Superior temporal gyrus (tissue), 1 donor: ENCODE data around the gene GCSAM.
"Not testable (repeated sequence)": the region's sequence is repeated elsewhere in the genome, so short reads cannot be mapped to it uniquely, and the experiment has no call there.

ENCODE experiments used
- DNase-seq: peaks from one replicate; pipeline ENCODE4 v3.0.0-alpha.2; 2016; ENCODE audit errors: extremely low spot score

GCSAM gene

DNA sequence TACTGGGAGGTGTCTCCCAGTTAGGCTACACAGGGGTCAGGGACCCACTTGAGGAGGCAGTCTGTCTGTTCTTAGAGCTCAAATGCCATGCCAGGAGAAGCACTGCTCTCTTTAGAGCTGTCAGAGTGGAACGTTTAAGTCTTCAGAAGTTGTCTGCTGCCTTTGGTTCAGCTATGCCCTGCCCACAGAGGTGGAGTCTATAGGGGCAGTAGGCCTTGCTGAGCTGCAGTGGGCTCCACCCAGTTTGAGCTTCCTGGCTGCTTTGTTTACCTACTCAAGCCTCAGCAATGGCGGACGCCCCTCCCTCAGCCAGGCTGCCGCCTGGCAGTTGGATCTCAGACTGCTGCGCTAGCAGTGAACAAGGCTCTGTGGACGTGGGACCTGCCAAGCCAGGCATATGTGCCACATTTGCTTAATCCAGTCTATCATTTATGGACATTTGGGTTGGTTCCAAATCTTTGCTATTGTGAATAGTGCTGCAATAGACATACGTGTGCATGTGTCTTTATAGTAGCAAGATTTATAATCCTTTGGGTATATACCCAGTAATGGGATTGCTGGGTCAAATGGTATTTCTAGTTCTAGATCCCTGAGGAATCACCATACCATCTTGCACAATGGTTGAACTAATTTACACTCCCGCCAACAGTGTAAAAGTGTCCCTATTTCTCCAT, 60.5 kb downstream of the GCSAM start:
- not testable (repeated sequence) for DNase-seq
